SJCRH30 (cell line): ENCODE results near the gene CDK11A. TPM values are rescaled to one million over a fixed set of nuclear protein-coding genes. Genes with fewer than 3 reads are reported as not detected.
"Not testable (repeated sequence)": the region's sequence is repeated elsewhere in the genome, so short reads cannot be mapped to it uniquely, and the experiment has no call there.

Experiments used
- DNase-seq, 2 experiments: peaks; one replicate each; pipeline ENCODE4 v3.0.0-alpha.2; 2015 to 2020
- H3K27ac ChIP-seq: fragments of 250-450 bp; sonication (Bioruptor Pico); 2 replicates; pipeline ENCODE4 v1.5.1; 2020; ENCODE audit warnings: mild to moderate bottlenecking, moderate library complexity
- H3K27me3 ChIP-seq: fragments of 250-450 bp; sonication (Bioruptor Pico); 2 replicates; pipeline ENCODE4 v1.5.1; 2020; ENCODE audit warnings: mild to moderate bottlenecking, moderate library complexity
- H3K36me3 ChIP-seq: fragments of 250-450 bp; sonication (Bioruptor Pico); 2 replicates; pipeline ENCODE4 v1.5.1; 2020; ENCODE audit warnings: mild to moderate bottlenecking, moderate library complexity
- H3K4me1 ChIP-seq: fragments of 250-450 bp; sonication (Bioruptor Pico); 2 replicates; pipeline ENCODE4 v1.5.1; 2020; ENCODE audit warnings: mild to moderate bottlenecking, moderate library complexity
- H3K4me3 ChIP-seq: fragments of 250-450 bp; sonication (Bioruptor Pico); 2 replicates; pipeline ENCODE4 v1.5.1; 2020; ENCODE audit warnings: mild to moderate bottlenecking, moderate library complexity
- H3K9me3 ChIP-seq: fragments of 250-450 bp; sonication (Bioruptor Pico); replicated peaks from 2 replicates; pipeline ENCODE4 v1.5.1; 2020; ENCODE audit warnings: mild to moderate bottlenecking, moderate library complexity
- total RNA-seq: library from RNA; depleted of rRNA; stranded (reverse); fragments of >200 nt; shearing (Covaris generic); gene quantifications from 2 replicates; pipeline ENCODE4 v1.2.3, GENCODE V29; 2014; rRNA removed

Gene CDK11A
- total RNA-seq, result 20.1 and 29.4 TPM in 2 replicates

DNA sequence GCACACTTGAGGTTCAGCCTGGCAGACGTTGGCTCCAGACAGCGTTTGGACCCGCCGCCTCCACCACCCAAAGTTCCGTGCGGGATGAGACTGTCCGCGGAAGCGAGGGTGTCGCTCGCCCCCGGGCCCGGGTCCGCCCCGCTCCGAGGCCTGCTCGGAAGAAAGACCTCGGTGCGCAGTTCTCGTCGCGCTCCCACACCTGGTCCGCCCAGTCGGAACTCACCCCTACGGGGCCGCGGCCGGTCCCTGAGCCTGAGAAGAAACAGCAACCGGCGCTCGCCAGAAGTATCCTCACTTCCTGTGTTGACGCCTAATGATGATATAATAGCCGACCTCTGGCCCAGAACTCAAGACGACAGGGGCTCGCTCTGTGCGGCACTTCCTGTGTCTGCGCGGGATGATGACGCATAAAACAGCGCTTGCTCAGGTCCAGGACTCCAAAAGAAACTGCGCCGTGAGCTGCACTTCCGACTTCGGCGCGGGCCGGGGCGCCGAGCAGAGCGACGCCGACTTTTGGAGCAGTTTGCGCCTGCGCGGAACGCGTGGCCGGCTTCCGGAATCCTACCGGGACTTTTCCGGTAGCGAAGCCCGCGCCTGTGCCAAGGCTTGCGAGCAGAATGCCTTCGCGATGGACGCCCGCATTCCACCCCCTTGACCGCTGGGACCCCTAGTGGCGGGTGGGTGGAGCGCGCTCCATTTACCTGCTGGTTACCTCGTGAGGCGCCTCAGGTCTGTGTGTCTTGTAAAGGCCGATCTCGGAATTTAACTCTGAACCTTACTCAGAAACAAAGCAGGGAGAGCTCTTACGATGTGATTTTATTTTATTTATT lies at the start of gene CDK11A:
TSS of gene CDK11A (minus strand) at position 323 of the 830 bp plus-strand sequence. CDS start 1,539 bp downstream, outside the sequence.
- Histone ChIP-seq H3K27ac (peak within 1 kb of the TSS; percentile 63), H3K4me1 (peaks cover 16% of the 10 kb centered on the region), H3K36me3 (peaks cover 18% of the 10 kb centered on the region), H3K4me3 (peak within 1 kb of the TSS; percentile 93)
- peak; percentile 99 to 100 for DNase-seq
- H3K27me3 ChIP-seq, H3K9me3 ChIP-seq: not testable (repeated sequence)

DNA sequence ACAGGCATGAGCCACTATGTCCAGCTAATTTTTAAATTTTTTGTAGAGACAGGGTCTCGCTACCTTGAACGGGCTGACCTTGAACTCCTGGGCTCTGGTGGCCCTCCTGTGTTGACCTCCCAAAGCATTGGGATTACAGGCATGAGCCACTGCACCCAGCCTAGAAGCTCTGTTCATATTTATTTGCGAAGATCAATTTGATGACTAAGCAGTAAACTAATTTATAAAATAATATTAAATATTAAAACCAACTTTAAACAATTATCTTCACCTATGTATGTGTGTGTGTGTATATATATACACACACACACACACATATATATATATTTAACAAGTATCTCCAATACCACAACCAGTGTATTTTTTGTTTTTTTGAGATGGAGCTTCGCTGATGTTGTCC lies 49.7 kb upstream of the CDK11A start:
- H3K4me1 ChIP-seq, result peaks cover 7% of the 10 kb centered on the region
- no peak overlapping the region for H3K27ac ChIP-seq

DNA sequence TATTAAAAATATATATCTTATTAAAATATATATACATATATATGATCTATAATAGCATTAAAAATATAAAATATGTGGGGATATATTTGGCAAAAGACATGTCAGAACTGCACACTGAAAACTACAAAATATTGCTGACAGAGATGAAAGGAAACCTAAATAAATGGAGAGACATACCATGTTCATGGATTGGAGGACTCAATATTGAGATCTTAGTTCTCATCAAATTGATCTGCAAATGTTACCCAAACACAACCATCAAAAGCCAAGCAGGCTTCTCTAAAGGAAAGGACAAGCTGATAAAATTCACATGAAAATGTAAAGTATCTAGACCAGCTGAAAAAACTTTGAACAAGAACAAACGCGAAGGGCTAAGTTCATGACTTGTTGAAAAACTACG lies 46.9 kb upstream of the CDK11A start:
- Histone ChIP-seq H3K4me1 (no peaks in the 10 kb centered on the region), H3K9me3 (peaks cover 15% of the 10 kb centered on the region), H3K27ac (no peak overlapping the region), H3K36me3 (peaks cover 62% of the 10 kb centered on the region), H3K4me3 (no peak overlapping the region), H3K27me3 (no peaks in the 10 kb centered on the region)
- no peak for DNase-seq

More for the DNA sequence above, 49.7 kb upstream of the CDK11A start:
- H3K27me3 ChIP-seq, result no peaks in the 10 kb centered on the region
- H3K4me3 ChIP-seq, result no peak overlapping the region
- H3K36me3 ChIP-seq, result peaks cover 36% of the 10 kb centered on the region
- no peak for DNase-seq
- peaks cover 9% of the 10 kb centered on the region for H3K9me3 ChIP-seq

DNA sequence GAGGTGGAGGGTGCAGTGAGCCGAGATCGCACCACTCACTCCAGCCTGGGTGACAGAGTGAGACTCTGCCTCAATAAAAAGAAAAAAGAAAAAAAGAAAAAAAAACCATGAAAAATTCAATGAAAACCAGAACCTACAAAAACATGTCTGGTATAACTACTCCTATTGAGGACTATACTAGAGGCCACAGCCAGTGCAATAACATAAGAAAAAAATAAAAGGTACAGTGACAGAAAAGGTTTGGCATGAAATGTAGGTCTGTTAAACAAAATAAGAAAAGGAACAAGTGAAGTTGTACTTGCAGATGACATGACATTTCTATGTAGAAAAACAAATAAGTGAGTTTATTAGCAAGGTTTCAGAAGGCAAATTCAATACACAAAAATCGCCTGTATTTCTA lies 45.9 kb upstream of the CDK11A start:
- no peaks in the 10 kb centered on the region for H3K27me3 ChIP-seq
- peaks cover 72% of the 10 kb centered on the region for H3K36me3 ChIP-seq
- H3K4me1 ChIP-seq, result no peaks in the 10 kb centered on the region
- H3K4me3 ChIP-seq, result no peak overlapping the region
- H3K27ac ChIP-seq, result no peak overlapping the region
- no peak for DNase-seq
- H3K9me3 ChIP-seq, result peaks cover 15% of the 10 kb centered on the region

DNA sequence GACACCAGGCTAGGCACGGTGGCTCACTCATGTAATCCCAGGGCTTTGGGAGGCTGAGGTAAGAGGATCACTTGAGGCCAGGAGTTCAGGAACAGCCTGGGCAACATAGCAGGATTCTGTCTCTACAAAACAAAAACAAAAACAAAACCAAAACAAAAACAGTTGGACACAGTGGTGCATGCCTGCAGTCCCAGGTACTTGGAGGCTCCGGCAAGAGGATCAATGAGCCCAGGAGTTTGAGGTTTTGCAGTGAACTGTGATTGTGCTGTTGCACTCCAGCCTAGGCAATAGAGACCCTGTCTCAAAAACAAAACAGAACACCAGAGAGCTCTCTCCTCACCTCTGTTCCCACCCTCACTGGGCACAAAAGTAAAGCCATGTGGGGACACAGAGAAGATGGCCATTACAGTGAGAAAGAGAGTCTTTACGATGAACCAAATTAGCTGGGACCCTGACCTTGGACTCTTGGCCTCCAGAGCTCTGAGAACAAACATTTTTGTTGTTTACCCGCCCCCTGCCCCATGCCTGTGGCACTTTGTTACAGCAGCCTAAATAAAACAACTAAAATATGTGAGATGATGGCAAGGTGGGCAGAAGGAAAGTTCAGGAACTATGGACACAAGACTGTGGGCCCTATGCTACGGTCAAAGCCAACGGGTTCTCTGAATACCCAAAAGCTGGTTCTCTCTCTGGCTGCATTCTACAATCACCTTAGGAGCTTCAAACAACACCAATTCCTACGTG lies 44.3 kb upstream of the CDK11A start:
- peaks cover 84% of the 10 kb centered on the region for H3K36me3 ChIP-seq

DNA sequence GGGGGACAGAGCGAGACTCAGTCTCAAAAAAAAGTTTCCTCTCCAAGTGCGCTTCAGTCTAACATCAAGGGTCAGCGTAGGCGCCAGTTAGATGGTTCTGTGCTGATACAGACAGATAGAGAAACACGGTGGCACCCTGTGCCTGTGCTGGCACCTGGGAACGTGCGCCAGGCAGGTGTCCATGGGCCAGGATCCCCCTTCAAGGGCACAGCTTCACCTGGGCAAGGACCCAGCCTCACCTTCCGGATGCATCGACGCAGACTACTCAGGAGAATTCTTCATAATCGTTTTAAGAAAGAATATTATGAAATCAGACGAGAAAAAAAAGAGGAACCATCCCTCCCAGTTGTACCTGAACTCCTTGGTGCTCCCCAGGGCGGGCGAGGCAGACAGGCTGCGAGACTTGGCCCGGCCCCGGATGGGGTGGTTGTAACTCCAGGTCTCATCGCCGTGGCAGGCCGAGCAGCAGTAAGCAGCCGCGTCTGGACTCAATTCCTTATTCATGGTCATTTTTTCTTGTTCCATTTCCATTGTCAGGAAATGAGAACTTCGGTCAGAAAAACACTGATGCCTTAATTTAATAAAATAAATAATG lies 40.8 kb upstream of the CDK11A start:
- H3K9me3 ChIP-seq, result peaks cover 5% of the 10 kb centered on the region; the same call in 1 of the 2 replicates
- DNase-seq, result no peak
- H3K27me3 ChIP-seq, result no peaks in the 10 kb centered on the region
- H3K4me1 ChIP-seq, result no peaks in the 10 kb centered on the region
- H3K4me3 ChIP-seq, result no peak overlapping the region
- peaks cover 90% of the 10 kb centered on the region for H3K36me3 ChIP-seq
- H3K27ac ChIP-seq, result no peak overlapping the region

More for the DNA sequence above, 44.3 kb upstream of the CDK11A start:
- Histone ChIP-seq H3K9me3 (peaks cover 15% of the 10 kb centered on the region), H3K4me1 (no peaks in the 10 kb centered on the region), H3K27me3 (no peaks in the 10 kb centered on the region), H3K27ac (no peak overlapping the region), H3K4me3 (no peak overlapping the region)
- DNase-seq, result no peak

DNA sequence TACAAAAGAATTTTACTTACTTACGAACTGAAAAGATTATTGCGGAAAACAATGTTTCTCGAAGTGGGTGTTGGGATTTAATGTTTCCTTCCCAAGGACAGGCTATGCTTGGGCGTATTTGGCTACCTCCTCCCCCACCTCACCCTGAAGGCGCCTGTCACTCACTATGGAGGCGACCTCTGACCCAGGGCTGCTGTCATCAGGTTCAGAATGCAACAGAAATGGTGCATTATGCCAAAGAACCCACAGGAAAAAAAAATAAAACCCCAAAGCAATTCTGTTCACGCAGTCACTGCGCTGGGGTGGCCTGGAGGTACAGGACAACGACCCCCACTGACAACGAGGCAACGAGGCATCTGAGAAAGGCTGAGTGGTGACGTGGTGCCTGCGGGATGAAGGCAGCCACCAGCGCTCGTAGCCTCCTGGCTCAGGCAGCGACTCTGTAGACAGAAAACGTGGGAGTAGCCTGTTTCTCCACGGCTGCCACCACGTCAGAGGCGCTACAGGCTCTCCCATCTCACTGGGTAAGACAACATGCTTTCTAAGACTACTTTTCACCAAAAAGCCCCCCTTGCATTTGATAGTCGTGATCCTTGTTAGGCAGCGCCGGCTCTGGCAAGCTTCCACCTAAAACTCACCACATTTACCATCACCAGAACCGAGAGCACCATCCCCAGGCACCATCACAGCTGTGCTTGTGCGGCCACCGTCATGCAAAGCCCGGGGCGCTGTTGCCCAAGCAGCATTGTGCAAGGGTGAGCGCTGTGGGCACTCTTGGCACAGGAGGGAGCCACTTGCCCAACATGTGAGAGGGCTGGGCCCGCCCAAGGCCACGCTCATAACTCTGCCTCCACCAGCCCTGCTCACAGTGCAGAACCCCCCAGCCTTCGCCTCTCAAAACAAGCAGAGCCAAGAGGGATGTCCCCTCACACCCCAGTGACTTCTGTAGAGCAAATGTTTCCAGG lies 39.8 kb upstream of the CDK11A start:
- Histone ChIP-seq H3K9me3 (peaks cover 5% of the 10 kb centered on the region; the same call in 1 of the 2 replicates), H3K27me3 (no peaks in the 10 kb centered on the region), H3K4me1 (no peaks in the 10 kb centered on the region), H3K36me3 (peaks cover 86% of the 10 kb centered on the region), H3K27ac (no peak overlapping the region), H3K4me3 (no peak overlapping the region)
- no peak for DNase-seq

DNA sequence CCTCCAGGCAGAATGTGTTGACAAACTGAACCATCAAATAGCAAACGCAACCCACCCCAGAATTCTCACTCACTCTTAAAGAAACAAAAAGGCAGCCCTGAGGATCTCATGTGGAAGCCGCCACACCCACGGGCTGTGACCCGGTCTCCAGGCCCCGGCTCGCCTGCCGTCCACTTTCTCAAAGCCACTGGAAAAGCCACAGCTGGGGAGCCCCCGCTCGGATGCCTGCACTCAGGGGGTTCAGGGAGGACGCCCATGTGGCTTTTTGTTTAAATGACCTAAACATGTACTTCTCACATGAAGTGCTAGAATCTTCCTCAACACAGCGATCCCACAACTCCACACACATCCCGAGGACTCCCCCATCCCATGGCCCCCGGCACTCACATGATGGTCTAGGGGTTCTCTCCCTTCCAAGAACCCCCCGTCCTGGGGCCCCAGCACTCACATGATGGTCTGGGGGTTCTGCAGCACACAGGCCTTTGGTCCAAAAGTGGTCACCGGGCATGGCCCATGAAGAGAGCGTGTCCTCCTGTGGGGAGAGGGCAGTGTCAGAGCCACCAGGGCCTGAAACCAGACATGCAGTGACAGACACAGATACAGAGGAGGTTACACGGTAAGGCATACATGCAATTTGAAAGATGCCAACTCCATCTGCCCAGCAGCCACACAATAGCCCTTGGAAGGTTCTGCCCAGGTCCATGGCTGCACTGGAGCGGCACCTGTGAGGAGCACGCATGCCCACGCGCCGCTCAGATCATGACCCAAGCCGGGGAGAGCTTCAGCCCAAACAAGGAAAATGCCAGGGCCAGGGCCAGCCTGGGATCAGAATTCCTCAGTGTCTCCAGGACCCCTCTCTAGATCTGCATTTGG lies 37.6 kb upstream of the CDK11A start:
- peaks cover 74% of the 10 kb centered on the region for H3K36me3 ChIP-seq

DNA sequence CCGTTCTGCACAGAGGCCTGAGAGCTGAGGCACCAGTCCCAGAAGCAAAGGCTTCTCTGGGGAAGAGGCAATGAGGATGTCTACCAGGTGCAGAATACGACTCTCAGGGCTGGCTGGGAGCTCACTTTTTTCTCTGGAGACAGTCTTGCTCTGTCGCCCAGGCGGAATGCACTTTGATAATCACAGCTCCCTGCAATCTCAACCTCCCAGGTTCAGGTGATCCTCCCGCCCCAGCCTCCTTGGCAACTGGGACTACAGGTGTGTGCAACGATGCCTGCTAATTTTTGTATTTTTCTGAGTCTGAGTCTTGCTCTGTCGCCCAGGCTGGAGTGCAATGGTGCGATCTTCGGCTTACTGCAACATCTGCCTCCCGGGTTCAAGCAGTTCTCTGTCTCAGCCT lies 36.6 kb upstream of the CDK11A start:
- no peak for DNase-seq
- peaks cover 74% of the 10 kb centered on the region for H3K36me3 ChIP-seq
- H3K4me1 ChIP-seq, result no peaks in the 10 kb centered on the region
- H3K9me3 ChIP-seq, result no peaks in the 10 kb centered on the region
- H3K27me3 ChIP-seq, result no peaks in the 10 kb centered on the region
- H3K4me3 ChIP-seq, result no peak overlapping the region
- no peak overlapping the region for H3K27ac ChIP-seq

More for the DNA sequence above, 37.6 kb upstream of the CDK11A start:
- Histone ChIP-seq H3K4me1 (no peaks in the 10 kb centered on the region), H3K4me3 (no peak overlapping the region), H3K9me3 (no peaks in the 10 kb centered on the region), H3K27ac (no peak overlapping the region), H3K27me3 (no peaks in the 10 kb centered on the region)
- DNase-seq, result no peak

DNA sequence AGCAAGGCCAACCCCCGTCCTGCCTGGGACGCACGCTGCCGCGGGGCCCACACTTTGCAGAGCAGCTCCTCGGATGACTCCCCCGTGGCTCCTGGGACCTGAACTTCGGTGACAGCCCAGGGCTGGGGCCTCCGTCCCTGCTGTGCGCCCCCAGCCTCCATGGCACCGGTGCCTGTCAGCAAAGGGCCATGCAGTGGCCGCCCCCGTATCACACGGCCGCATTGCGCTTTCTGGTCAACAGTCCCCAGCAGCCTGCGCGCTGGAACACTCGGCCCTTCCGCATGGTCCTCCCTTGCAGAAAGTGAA lies 36.1 kb upstream of the CDK11A start:
- H3K9me3 ChIP-seq, result no peaks in the 10 kb centered on the region
- no peaks in the 10 kb centered on the region for H3K4me1 ChIP-seq
- H3K27ac ChIP-seq, result no peak overlapping the region
- H3K27me3 ChIP-seq, result no peaks in the 10 kb centered on the region
- no peak for DNase-seq
- peaks cover 70% of the 10 kb centered on the region for H3K36me3 ChIP-seq
- H3K4me3 ChIP-seq, result no peak overlapping the region

DNA sequence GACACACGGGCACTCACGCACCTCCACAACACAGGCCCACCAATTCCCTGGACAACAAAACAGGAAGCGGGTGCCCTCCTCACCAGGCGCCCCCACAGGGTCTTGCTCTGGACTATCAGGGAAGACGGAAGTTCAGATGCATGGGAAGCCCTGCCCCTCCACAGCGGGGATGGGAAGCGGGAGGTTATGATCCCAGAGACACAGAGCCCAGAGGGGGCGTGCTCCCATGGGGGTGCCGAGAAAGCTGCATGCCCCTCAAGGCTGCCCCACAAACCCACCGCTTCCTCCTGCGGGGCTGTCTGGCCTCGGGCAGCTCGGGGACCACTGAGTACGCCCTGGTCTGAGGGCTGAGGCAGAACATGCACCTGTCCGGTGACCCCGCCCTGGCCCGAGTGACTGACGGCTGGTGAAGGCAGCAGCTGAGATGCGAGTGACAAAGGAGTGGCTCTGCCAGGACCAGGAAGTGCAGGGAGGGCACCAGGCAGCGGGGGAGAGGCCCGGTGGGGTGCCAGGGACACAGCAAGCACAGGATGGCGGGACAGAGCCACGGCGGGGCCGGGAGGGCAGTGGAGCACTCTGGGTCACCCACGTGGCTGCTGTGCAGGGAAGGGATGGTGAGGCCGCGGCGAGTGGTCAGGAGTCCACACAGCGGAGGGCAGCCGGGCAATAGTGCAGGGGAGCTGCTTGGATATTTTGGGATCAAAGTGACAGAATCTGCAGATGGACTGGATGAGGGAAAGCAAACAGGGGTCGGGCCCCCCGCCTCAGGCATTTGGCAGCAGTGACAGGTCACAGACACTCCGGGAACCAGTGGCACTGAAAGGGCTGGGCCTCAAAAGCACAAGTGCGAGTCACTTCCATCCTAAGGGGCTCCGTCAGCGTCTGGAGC lies 35.5 kb upstream of the CDK11A start:
- Histone ChIP-seq H3K9me3 (no peaks in the 10 kb centered on the region), H3K36me3 (peaks cover 70% of the 10 kb centered on the region), H3K4me3 (no peak overlapping the region), H3K4me1 (no peaks in the 10 kb centered on the region), H3K27ac (no peak overlapping the region), H3K27me3 (no peaks in the 10 kb centered on the region)
- DNase-seq, result no peak

DNA sequence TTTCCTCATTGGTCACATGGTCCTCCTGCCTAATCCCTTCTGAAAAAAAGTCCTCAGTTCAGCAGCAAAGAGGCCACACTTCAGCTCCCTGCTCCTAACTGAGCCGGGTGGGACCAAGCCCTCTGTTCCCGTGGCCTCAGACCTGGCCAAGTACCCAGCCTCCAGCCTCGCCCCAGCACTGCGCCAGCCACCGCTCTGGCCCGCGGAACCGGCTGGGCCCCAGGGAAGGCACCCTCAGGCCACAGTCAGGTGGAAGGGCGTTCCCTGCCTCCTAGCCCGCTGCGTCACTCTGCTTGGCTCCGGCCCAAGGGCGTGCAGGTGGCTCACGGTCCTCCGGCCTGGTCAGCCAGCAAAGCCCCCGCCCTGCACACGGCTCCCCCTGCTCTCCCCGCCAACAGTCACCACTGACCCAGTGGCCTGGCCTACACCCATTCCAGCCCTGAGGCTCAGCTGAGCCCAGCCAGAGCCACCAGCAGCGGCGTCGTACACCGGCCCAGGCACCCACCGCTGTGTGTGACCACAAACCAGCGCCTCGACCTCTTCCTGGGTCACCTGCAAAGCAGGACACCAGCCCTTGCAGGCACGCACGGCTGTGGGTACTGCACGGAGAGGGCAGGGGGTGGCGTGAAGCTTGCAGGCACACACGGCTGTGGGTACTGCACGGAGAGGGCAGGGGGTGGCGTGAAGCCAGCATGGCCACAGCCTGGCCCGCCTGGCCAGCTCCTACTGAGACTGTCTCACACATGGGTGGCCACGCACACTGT lies 34.7 kb upstream of the CDK11A start:
- Histone ChIP-seq H3K4me1 (no peaks in the 10 kb centered on the region), H3K27me3 (no peaks in the 10 kb centered on the region), H3K4me3 (no peak overlapping the region), H3K9me3 (no peaks in the 10 kb centered on the region), H3K27ac (no peak overlapping the region), H3K36me3 (peaks cover 67% of the 10 kb centered on the region)
- DNase-seq, result no peak
